CD4-positive, alpha-beta T cell treated with Interleukin-21 for 1 hour (primary cell): ENCODE measurements around the gene TSSC4.

ENCODE experiments used
- DNase-seq: peaks from one replicate; pipeline ENCODE4 v3.0.0-alpha.2; 2020

TSSC4 gene

DNA sequence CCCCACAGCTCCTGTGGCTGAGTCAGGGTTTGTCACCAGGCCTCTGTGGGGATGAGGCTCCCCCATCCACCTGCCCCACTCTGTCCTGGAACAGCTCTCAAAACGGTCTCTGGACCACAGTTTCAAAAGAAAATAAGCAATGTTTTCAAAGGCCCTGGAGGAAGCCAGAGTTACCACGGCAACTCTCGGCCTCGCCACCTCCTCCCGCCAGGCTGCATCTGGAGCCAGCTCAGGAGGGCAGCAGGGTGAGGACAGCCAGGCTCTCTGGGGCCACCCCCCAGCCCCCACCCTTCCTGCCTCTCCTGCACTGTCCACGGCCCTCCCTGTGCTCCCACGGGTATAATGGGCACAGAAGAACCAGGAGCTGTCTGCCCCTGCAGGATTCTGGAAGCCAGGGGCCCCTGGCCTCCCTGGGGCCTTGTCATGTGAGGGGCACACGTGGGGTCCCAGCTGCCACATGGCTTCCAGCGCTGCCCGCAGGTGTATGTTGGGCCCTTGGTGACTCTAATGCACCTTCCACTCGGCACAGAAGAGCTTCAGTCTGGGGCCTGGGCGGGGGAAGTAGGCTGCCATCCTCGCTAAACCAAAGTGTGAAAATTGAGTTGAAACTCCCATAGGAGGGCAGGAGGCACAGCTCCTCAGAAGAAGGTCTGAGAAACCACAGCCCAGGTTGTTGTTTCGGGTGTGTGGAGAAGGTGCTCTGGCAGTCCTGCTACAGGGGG, 13.1 kb upstream of the TSSC4 start:
- peak; percentile 52 for DNase-seq

DNA sequence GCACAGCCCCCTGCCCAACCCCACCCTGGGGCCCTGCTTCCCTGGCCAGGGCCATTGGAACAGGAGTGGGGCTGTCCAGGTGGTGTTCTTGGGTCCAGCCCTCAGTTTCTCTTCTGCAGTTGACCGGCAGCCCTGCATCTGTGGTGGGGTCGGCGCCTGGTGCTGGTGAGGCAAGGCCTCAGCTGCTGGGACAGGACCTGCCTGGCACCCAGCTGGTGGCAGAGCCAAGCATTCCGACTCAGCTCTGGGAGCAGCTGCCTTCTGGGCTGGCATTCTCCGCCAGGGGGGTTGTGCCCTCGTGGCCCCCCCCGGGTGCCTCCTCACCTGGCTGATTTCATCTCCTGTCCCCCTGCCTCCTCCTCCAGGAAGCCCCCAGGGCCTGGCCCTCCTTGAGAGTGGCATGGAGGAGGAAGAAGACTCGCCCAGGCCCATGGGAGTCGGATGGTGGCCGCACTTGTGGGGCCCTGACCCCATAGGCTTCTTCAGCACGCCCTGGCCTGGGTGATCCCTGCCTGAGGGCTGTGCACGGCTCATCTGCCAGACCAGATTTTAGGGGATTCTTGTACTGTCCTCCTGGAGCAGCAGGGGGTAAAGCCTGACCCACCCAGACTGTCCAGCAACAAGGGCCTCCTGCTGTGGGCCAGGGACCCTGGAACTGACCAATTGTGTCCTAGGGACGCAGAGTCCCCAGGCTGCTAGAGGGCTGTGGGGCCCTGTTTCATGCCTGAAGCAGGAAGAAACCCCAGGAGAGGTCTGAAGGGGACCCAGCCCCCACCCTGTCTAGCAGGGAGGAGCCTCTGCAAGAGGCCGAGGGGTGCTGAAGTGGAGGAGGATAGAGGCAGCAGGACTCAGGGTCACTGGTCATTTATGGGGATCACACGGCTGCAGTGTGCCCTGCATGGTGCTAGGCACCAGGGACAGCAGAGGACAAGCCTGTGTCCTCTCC, 11.8 kb upstream of the TSSC4 start:
- DNase-seq: no peak

DNA sequence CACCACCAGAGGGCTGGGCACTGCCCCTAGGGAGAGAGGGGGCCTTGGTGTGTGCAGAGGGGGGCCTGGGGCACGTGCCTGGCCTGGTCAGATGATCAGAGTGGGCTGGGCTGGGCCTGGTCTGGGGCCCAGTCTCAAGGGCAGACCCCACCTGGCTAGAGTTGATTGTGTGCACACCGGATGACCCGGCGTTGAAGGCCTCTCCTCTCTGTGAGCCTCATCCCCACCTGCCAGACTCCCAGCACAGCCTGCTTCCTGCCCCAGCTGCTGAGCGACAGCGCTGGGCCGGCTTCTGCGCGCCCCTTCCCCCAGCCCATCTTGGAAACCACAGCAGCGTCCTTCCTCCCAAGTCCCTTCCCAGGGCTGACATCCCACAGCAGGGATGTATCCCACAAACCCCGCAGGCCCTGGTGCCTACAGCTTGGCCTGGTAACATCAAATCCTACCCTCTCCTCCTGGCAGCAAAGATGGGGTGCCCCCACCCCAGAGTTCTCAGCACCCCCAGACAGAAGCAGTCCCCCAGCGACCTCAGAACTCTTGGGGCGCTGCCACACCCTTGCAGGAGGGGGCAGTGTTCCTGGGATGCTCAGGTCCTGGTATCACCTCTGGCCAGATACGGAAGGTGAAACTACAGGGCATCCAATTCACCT, 11.0 kb upstream of the TSSC4 start:
- DNase-seq: no peak

DNA sequence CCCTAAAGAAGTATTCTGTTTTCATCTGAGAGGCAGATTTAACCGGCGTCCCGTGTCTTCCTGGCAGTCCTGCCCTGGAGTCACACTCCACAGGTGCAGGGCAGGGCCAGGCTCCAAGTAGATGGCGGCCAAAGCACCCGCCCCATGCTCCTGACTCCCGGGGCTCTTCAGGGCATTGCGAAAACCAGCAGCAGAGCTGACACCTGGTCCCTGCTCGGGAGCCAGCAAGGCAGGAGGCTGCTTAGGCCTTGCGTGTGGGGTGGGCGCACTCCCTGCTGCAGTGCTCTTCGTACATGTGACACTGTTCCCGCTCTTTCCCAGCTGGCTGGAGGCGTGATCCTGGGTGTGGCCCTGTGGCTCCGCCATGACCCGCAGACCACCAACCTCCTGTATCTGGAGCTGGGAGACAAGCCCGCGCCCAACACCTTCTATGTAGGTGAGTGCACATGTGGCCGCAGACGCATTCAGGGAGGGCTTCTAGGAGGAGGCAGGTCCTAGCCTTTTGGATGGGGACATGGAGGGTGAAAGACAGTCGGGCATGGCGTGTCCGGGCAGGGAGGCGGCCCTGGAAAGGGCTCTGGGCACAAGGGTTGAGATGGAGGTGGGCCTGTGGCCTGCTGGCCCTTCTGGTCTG, 10.3 kb upstream of the TSSC4 start:
- DNase-seq: no peak

DNA sequence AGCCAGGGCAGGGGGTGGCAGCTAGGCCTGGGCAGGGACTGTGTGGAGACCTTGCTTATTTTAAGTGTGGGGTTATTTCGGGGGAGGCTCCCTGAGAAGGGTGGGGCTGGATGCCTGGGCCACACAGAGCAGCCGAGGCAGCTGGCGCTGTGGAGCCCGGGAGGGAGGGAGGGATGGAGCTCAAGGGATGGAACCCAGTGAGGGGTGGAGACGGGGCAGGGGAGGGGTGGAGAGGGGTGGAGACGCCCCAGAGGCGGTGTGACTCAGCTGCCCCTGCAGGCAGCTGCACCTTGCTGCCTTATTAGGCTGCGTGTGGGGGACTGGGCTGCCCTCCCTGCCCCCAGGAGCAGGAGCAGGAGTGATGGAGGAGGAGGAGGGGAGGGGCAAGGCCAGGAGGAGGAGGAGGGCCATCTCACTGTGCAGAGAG, 9.8 kb upstream of the TSSC4 start:
- DNase-seq: no peak

DNA sequence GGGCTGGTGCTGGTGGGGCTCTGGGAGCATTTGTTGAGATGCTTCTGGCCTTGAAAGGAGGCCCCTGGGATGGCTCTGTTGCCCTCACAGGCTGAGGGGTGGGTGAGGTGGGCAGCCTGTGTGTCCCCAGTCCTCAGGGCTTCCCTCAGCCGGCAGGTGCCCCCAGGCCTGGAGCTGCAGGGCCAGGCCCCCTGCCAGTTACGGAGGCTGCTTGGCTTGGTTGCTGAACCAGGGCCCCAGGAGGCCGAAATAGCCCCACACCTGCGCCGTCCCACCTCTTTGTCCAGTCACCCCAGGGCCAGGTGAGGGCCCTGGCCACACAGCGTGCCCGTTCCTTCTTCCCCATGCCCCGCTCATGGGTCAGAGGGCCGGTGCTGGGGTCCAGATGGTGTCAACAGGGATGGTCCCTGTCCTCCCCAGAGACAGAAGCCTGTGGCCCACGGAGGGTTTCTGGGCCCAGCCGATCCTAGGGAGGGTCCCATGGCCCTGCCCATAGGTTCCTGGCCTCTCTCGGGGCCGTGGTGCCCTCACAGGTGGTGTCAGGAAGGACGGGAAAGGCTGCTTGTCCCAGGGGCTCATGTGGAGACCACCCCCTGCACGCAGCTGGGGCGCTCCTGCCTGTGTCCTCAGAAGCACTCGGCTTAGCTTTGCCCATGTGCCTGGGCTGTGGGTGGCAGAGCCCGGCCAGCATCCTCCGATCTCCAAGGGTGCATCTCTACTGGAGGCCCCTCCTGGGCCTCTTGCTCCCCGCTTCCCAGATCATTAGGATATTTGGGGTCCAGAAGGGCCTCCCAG, 9.2 kb upstream of the TSSC4 start:
- DNase-seq: no peak

DNA sequence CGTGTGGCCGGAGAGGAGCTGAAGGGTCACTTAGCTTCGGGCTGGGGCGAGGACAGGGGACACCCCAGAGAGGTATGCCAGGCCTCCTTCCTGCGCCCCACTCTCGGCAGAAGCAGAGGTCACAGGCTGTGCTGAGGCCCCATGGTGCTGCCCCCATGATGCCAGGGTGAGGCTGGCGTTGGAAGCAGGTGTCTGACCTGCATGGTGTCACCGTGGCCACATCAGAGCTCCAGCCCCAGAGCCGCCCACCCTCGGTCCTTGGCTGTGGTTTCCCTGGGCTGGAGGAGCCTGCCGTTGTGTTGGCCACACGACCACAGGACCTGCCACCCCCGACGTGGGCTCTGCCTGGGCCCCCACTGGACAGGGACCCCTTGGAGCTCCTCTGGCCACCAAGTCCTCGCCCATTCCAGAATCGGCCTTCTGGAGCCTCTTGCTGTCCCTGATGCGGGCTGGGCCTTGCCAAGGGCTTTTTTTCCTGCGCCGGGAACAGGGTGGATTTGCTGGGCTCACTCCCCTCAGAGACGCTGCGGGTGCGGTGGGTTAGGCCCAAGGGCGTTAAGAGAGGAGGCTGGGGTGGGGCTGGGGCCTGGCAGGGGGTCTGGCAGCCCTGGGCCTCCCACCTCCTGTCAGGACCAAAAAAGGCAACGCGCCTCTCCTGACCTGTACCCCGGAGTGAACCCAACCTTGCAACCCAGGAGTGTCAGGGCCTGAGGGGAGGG, 8.2 kb upstream of the TSSC4 start:
- no peak for DNase-seq

DNA sequence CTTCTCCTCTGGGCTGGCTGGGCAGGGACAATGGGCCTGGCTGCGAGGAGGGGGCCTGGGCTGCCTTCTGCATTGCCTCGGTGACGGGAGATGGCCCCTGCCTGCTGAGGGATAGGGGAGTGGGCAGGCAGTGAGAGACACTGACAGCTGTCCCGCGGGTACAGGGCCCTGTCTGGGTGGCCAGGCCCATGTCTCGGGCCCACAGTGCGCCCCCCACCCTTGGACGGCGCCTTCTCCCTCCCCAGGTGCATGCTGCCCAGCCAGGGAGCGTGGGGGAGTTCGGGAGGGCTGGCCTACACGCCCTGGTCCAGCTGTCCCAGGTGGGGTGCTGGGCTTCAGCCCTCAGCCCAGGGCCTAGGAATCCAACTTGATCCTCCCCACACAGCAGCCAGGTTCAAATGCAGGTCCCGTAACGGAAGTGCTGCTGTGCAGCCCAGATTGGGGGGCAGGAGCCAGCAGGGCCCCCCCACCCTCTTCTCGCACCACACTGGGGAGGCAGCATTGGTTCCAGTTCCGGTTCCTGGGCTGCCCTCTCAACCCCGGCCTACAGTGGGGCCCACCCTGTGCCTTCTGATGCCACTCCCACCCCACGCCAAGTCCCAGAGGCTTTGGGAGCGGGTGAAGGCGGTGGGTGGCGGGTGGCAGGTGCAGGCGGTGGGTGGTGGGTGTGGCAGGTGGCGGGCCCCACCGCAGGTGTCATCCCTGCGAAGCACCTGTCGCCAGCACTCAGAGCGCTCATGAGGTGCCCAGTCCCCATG, 7.3 kb upstream of the TSSC4 start:
- DNase-seq: no peak

DNA sequence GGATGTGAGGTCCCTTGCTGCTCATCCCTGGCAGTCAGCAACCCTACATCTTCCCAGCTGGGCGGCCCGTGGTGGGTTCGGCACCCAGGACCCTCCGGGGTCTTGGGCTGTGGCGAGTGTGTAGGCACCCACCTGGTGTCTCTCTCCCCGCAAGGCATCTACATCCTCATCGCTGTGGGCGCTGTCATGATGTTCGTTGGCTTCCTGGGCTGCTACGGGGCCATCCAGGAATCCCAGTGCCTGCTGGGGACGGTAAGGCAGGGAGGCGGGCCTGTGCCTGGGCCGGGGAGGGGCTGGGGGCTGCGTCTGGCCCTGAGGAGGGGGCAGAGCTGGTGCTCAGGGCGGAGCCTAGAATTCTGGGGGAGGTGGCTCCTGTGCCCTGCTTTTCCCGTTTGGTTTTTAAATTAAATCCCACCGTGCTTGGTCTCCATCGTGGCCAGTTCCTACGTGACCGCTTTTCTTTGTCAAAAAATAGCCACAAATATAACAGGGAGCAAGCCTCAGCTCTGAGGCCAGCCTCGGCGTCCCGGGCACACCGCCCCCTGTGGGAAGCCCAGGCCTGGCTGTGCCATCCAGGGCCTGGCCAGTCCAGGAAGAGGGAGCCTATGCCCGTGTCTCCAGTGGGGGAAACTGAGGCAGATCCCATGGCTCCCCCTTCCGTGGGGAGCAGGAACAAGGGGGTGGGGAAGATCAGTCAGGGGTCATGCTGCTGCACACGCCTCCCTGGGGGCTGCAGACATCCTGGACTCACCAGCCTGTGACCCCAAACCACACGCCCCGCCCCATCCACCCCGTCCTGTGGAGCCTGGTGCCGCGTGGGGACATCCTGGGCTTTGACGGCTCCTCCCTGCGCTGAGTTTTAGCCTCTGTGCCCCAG, 6.4 kb upstream of the TSSC4 start:
- DNase-seq: no peak

DNA sequence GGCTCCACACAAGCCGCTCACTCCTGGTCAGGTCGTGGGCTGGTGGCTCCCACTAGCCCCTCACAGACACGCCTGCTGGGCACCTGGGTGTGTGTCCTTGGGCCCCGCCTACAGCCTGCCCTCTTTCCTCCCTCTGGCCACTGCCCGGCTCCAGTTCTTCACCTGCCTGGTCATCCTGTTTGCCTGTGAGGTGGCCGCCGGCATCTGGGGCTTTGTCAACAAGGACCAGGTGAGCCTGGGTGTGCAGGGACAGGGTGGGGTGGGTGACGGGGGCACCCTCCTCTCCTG, 5.8 kb upstream of the TSSC4 start:
- DNase-seq: no peak

DNA sequence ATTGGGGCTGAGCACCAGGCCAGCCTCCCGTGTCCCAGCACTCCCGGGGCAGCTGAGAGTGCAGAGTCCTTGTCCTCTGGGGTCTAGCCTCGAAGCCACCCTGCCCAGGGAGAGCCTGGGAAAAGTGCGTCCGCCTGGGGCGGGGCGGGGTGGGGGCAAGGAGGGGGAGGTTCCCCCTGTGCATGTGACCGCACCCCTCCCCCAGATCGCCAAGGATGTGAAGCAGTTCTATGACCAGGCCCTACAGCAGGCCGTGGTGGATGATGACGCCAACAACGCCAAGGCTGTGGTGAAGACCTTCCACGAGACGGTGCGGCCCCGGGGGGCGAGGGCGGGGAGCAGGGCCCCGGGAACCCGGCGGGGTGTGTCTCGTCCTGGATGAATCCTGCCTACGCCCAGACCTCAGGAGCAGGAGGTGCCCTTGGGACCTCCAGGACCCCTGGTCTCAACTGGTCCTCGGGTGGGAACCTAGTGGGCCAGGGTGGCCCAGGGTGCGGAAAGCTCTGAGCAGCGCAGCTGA, 5.3 kb upstream of the TSSC4 start:
- DNase-seq: no peak

DNA sequence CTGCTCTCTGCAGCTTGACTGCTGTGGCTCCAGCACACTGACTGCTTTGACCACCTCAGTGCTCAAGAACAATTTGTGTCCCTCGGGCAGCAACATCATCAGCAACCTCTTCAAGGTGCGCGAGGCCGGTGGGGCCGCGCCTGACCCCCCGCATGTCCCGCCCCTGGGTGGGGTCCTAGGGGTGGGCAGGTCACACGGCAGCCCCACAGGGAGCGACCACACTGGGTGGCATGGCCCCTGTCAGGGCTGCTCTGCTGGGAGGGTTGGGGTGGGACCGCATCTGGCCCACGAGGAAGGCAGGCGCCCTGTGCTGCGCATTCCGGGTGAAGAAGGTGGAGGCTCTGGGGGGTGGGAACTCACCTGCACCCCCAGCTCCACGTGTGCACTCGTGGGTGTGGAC, 4.7 kb upstream of the TSSC4 start:
- DNase-seq: no peak

DNA sequence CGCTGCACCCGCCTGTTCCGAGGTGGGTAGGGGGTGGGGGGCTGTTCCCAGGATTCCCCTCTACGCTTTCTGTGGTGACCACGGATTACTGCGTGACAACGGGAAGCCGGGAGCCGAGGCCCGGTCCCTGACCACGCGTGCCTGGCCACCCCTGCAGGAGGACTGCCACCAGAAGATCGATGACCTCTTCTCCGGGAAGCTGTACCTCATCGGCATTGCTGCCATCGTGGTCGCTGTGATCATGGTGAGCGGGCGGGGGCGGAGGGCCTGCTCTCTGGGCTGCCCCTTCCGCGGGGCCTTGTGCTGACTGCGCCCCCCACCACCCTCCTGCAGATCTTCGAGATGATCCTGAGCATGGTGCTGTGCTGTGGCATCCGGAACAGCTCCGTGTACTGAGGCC, 4.1 kb upstream of the TSSC4 start:
- no peak for DNase-seq

DNA sequence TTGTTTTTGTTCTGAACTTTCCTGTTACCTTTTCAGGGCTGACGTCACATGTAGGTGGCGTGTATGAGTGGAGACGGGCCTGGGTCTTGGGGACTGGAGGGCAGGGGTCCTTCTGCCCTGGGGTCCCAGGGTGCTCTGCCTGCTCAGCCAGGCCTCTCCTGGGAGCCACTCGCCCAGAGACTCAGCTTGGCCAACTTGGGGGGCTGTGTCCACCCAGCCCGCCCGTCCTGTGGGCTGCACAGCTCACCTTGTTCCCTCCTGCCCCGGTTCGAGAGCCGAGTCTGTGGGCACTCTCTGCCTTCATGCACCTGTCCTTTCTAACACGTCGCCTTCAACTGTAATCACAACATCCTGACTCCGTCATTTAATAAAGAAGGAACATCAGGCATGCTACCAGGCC, 3.5 kb upstream of the TSSC4 start:
- no peak for DNase-seq

DNA sequence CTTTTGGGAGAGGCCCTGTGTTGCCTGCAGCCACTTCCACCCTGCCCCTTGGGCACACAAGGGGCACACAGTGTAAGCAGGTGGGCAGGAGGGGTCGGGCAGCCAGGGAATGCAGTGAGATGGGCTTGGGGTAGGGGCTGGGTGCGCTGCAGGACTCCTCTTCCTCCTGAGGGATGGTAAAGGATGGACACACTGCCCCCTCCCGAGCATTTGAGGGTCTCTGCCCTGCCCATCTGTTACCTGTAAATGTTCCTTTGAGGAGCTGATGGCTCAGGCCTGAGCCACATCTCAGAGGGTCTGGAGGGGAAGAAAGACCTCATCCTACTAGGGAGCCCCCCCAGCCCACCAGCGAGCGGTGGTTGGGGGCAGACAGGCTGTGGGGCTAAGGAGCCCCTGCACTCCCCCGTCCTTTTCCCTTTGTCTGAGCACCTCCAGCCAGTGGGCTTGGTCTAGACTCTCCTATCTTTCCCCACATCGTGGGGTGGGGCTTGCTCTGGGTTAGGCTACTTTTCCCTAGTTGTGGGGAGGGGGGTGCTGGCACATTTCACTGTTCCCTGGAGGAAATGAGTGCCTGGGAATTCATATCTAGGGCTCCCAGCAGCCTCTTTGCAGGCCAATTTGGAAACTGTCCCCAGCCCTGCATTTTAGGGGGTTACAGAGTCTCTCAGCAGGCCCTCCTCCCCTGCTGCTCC, 1.7 kb upstream of the TSSC4 start:
- DNase-seq: no peak

DNA sequence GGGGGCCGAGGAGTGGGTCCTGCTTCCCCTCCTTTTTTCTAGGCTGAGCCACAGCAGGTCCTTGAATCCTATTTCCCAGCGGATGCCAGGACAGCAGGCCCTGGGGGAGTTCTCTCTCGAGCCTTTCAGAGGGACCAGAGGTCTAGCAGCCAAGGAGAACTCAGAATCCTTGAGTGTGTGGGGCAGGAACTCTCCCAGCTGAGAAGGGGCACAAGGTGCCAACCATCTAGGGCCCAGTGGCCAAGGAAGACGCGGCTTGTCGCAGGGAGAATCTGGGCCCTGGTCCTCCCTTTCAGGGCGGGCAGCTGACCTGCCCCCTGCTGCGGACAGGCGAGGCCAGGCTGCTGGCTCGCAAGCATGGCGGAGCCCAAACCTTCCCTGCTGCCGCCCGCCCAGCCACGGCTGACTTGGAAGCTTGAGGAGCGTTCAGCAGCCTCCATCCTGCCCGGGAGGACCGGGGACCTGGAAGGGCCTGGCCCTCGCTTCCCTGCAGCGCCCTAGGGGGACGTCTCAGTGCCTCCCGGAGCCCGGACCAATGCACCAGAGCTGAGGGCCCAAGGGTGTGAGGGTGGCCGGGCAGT, 972 bp upstream of the TSSC4 start:
- DNase-seq: no peak

DNA sequence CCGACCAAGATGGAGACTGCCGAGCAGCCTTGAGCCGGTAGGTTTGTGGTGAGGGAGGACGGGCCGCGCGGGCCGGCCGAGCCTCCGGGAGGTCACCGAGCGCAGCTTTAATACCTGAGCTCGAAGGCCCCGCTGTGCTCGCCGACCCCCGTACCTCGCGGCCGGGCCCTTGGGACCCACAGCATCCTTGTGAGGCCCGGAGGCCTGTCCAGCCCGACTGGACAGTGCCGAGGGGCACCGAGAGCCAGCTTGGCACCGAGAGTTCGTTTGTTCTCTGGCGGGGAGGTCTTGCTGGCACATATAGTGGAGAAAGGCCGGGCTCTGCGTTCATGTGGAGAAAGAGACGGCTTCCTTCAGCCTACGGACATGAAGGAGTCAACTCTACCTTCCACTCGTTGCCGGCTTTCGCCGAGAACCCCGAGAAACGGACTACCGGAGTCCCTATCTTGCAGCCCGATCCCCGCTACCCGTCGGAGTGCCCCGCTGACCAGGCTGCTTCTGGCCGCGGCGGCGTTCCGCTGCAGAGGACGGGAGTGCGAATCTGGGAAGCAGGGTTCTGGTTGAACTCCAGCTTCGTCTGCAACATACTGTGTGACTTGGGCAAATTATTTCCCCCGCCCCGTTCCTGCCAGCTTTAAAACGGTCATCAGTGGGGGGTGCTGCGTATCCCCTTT, 349 bp downstream of the TSSC4 start:
- no peak for DNase-seq

DNA sequence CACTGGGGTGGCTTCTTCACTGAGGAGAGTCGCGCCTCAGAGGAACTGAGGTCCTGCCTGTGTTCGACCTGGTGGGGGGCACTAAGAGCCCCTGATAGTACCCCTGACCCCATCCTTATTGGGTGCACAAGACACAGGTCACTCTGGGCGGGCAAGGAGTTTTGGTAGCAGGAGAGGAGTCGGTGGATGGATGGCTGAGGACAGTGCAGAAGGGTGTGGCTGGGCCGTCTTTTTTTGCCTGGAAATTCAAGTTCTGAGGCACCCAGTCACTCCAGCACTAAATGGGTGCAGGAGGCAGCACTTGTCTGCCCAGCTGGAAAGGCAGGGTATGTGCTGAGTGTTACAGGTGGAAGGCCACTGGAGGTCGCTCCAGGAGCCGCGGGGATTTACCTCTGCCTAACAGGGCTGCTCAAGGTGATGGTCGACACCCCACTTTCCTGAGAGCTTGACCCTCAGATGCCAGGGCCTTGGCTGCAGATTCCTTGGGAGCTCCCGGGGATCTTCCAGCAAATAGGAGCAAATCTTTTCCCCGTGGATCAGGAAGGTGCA, 960 bp downstream of the TSSC4 start:
- no peak for DNase-seq
